SH-SY5Y (cell line): ENCODE data around the gene HOXA3.

Experiments used
- GATA2 ChIP-seq: IDR thresholded peaks from 2 replicates; pipeline ENCODE4 v1.6.1; 2011; ENCODE audit warnings: mild to moderate bottlenecking, low read depth, low read length
- GATA3 ChIP-seq: IDR thresholded peaks from 2 replicates; pipeline ENCODE4 v1.6.1; 2011; ENCODE audit warnings: low read depth, mild to moderate bottlenecking, low read length, moderate library complexity

- TF ChIP-seq GATA2 (no peak), GATA3 (no peak)
Observed at GRCh38 chr7:27193335-27194001, 41.1 kb upstream of the HOXA3 start.
